Heart left ventricle (tissue), 16 donors: Measurements from ENCODE around the gene IL1R2. TPM values are rescaled to one million over a fixed set of nuclear protein-coding genes. Genes with fewer than 3 reads are reported as not detected.

Source experiments
- ATAC-seq, 4 donors: fragments of 200-7000 bp; cut with Tn5 transposase; one replicate each; pipeline ENCODE4 v1.9.1; 2020 to 2022; ENCODE audit warnings: moderate library complexity in 4 of 4, mild to moderate bottlenecking in 3 of 4, moderate number of reproducible peaks in 1 of 4
- DNase-seq, 5 donors: peaks; one replicate each; pipeline ENCODE4 v3.0.0-alpha.2; 2020
- H3K27ac ChIP-seq, 12 donors: fragments of 200-600 bp; sonication (generic) in 4 of 12; one replicate each; pipeline versions ENCODE4 v1.5.0 to v1.8.0; 2016 to 2022; ENCODE audit warnings: mild to moderate bottlenecking in 2 of 12
- H3K27me3 ChIP-seq, 9 donors: fragments of 200-600 bp; sonication (generic) in 2 of 9; one replicate each; pipeline versions ENCODE4 v1.5.1 to v1.8.0; 2016 to 2022; ENCODE audit warnings: mild to moderate bottlenecking in 3 of 9
- H3K36me3 ChIP-seq, 9 donors: fragments of 200-600 bp; sonication (generic) in 2 of 9; one replicate each; pipeline versions ENCODE4 v1.5.0 to v1.8.0; 2018 to 2022; ENCODE audit warnings: mild to moderate bottlenecking in 2 of 9
- H3K4me1 ChIP-seq, 12 donors: fragments of 200-600 bp; sonication (generic) in 4 of 12; one replicate each; pipeline versions ENCODE4 v1.5.0 to v1.8.0; 2016 to 2022; ENCODE audit warnings: mild to moderate bottlenecking in 3 of 12
- H3K4me3 ChIP-seq, 12 donors: fragments of 200-600 bp; sonication (generic) in 4 of 12; one replicate each; pipeline versions ENCODE4 v1.5.0 to v1.8.0; 2017 to 2022; ENCODE audit warnings: mild to moderate bottlenecking in 9 of 12, moderate library complexity in 4 of 12
- H3K9me3 ChIP-seq, 12 donors: fragments of 200-600 bp; sonication (generic) in 4 of 12; one replicate each; pipeline versions ENCODE4 v1.5.0 to v1.8.0; 2016 to 2022; ENCODE audit warnings: mild to moderate bottlenecking in 1 of 12
- POLR2A ChIP-seq, 2 donors: fragments of 450-650 bp; IDR thresholded peaks; one replicate each; pipeline ENCODE4 v1.6.1; 2017; ENCODE audit warnings: antibody characterized with exemption in 2 of 2, mild to moderate bottlenecking in 2 of 2, moderate library complexity in 2 of 2
- WGBS, 4 donors: extraction: QIAGEN DNeasy Blood & Tissue Kit in 2 of 4; methylation state at CpG; one replicate each; pipeline versions ENCODE4 v1.1.5 to v1.1.7; 2013 to 2018; 5-methylcytosine and 5-hydroxymethylcytosine counted together
- intact Hi-C, 10 donors: fragments of 100-400 bp; cut with DNase I; formaldehyde crosslinking; loops; one replicate each; pipeline versions ENCODE4 v1.11.1 to v1.14.2; 2022
- polyA plus RNA-seq, 2 donors: library from polyadenylated mRNA; stranded (reverse); fragments of 200-250 nt; gene quantifications; one replicate each; pipeline ENCODE4 v1.2.3, GENCODE V29; 2013
- total RNA-seq, 9 donors: library from RNA; depleted of rRNA in 2 of 9; stranded (reverse); fragments of >200 nt in 2 of 9; fragmentation: NEBNext Ultra II Directional in 3 of 9; extraction: Animal tissue kit (Norgen Biotek cat#: 25700) in 3 of 9; gene quantifications; one replicate each; pipeline versions ENCODE4 v1.1.0 to v1.2.4, GENCODE V29; 2016 to 2023
- TF ChIP-seq, protein P1 (sequence below), 12 donors: fragments of 200-600 bp; sonication (generic) in 4 of 12; IDR thresholded peaks; one replicate each; pipeline versions ENCODE4 v1.5.0 to v1.8.0; 2018 to 2022; ENCODE audit warnings: antibody characterized with exemption in 12 of 12, mild to moderate bottlenecking in 5 of 12
- donor health status: ischemic (EF 13 %, LVEDD 7.1; RV severe dilation, severe dysfunction).
- donor health status: healthy with polysubstance abuse.
- donor health status: DM: no; HTN: yes; CAD: no.
- donor health status: DM: no; HTN: no; CAD: no.
- donor health status: ischemic (EF 25% LVEDD 6.9; RV normal size, moderate dysfunction).
- donor health status: ischemic (EF 25% LVEDD 5.7; RV mildly dilated, moderate dysfunction).
- donor health status: healthy.
- donor health status: DM: yes; HTN: yes; CAD: no.
- donor health status: ischemic (EF 35%, LVEDD 5.7; RV mildly dilated, moderate dysfunction).
- donor health status: nonischemic (EF 11% LVEDD 7.7; RV severe dilation, severe dysfunction).
- donor health status: DM: yes; HTN: yes; CAD: no.
- donor health status: PGD.
- donor health status: ischemic (EF 29% LVEDD 5.4; RV normal size, mild dysfunction).
- donor health status: nonischemic (EF 23%, LVEDD 6.1; RV moderate dilation, normal function).

Gene IL1R2
- total and polyA plus RNA-seq, 11 donors = 0.77 to 8.0 (median 2.1) TPM; not detected in 3

DNA sequence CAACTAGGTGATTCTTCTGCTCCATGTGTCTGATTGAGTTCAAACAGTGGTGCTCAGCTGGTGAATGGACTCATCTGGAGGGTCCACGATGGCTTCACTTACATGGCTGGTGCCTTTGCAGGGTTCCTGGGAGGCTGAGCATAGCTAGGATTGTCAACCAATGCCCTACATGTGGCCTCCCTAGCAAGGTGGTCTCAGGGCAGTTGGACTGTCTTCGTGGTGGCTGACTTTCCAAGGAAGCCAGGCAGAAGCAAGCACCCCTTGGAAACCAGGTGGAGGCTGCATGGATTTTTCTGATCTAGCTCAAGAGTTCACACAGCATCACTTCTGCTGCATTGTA is 6.8 kb downstream of the IL1R2 start:
- intact Hi-C loops = no loop called here
- Histone ChIP-seq H3K27ac (no peak overlapping the region), H3K36me3 (no peaks in the 10 kb centered on the region), H3K4me3 (no peak overlapping the region), H3K27me3 (peaks cover 0 to 5% (median 0%) of the 10 kb centered on the region in 9 donors), H3K9me3 (no peaks in the 10 kb centered on the region), H3K4me1 (no peaks in the 10 kb centered on the region)
- no peak for ATAC-seq
- no peak for DNase-seq
- no peak for TF ChIP-seq POLR2A (IDR thresholded peaks at IDR 0.05)
- TF ChIP-seq, protein P1, sequence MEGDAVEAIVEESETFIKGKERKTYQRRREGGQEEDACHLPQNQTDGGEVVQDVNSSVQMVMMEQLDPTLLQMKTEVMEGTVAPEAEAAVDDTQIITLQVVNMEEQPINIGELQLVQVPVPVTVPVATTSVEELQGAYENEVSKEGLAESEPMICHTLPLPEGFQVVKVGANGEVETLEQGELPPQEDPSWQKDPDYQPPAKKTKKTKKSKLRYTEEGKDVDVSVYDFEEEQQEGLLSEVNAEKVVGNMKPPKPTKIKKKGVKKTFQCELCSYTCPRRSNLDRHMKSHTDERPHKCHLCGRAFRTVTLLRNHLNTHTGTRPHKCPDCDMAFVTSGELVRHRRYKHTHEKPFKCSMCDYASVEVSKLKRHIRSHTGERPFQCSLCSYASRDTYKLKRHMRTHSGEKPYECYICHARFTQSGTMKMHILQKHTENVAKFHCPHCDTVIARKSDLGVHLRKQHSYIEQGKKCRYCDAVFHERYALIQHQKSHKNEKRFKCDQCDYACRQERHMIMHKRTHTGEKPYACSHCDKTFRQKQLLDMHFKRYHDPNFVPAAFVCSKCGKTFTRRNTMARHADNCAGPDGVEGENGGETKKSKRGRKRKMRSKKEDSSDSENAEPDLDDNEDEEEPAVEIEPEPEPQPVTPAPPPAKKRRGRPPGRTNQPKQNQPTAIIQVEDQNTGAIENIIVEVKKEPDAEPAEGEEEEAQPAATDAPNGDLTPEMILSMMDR (IDR thresholded peaks at IDR 0.05) = no peak
- 86 to 90% (median 89%) methylated on average over 2 of the region's 2 CpGs for WGBS, 4 donors

DNA sequence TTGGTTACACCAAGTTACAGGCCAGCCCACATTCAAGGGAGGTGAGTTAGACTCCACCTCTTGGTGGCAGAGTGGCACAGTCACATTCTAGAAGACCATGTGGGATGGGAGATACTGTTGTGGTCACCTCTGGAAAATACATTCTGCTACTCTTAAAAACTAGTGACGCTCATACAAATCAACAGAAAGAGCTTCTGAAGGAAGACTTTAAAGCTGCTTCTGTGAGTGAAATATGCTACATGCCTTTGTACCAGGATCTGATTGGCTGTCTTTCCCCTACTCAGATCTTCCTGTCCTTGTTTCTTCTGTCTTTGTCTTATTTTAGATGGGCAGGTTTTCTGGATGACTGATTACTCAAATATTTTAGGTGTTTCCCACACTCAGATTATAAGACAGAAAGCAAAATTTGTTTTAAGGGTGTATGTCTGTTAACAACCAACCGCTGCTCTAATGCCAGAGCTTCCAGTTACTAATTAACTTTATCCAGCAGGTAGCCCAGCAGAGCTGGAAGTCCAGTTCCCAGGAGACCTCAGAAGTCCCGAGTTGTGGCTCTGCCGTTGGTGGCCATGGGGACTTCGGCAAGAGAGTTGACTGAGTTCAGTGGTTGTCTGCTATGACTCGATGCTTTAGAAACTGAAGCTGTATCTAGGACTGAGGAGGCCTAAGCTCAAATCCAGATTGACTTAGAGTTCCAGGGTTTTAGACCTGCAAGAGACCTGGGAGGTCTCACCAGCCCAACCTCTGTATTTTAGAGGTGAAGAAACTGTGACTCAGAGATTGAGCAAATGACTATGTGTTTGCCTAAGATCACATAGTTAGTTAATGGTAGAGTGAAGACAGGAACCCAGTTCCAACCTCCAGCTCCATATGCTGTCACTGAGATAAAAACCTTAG is 7.4 kb downstream of the IL1R2 start:
- intact Hi-C loops = no loop called here
- DNase-seq = no peak
- WGBS, 4 donors = 87 to 96% (median 92%) methylated on average over 6 of the region's 6 CpGs
- Histone ChIP-seq H3K36me3 (no peaks in the 10 kb centered on the region), H3K27me3 (no peaks in the 10 kb centered on the region), H3K4me3 (no peak overlapping the region), H3K9me3 (no peaks in the 10 kb centered on the region), H3K4me1 (peaks cover 0 to 4% (median 0%) of the 10 kb centered on the region in 12 donors), H3K27ac (no peak overlapping the region)
- ATAC-seq = no peak
- TF ChIP-seq POLR2A (IDR thresholded peaks at IDR 0.05) = no peak
- TF ChIP-seq, protein P1 (IDR thresholded peaks at IDR 0.05) = no peak

DNA sequence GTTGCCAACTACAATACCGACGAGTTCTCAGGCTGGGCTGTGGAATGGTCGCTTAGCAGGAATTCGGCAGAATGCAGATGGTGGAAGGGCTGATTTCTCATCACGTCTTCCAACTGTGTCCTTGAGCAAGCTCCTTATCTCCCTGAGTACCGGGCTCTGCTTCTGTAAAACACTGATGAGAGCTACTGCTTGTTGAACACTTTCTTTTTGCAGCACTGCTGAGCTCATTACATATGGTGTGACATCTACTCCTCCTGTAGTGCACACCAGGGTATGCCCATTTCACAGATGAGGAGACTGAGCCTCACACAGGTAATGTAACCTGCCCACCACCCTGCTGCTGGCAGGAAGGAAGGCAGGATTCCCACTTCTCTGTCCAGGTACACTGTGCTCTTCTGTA is 8.3 kb downstream of the IL1R2 start:
- DNase-seq (no peak), ATAC-seq (no peak)
- TF ChIP-seq, protein P1 (IDR thresholded peaks at IDR 0.05) = no peak
- no peak for TF ChIP-seq POLR2A (IDR thresholded peaks at IDR 0.05)
- intact Hi-C loops = loop anchor here in 3 of 10 donors (10.0 kb wide), 2 partner anchors 345 to 355 kb away; partner anchors contain the start of gene IL18R1 (in 2 of the 3)
- Histone ChIP-seq H3K36me3 (no peaks in the 10 kb centered on the region), H3K4me1 (peaks cover 0 to 12% (median 4%) of the 10 kb centered on the region in 12 donors), H3K27ac (no peak overlapping the region), H3K27me3 (no peaks in the 10 kb centered on the region), H3K9me3 (no peaks in the 10 kb centered on the region), H3K4me3 (no peak overlapping the region)
- WGBS, 4 donors = 71 to 81% (median 80%) methylated on average over 6 of the region's 6 CpGs
